GM19455 (cell line): ENCODE results near the gene PARD6G.

Experiments
- ATAC-seq: cut with Tn5 transposase; IDR thresholded peaks from one replicate; pipeline ENCODE4 v1.9.1; 2021; ENCODE audit not compliant: unreplicated experiment

The PARD6G gene

GRCh38 chr18:80191907-80192652 lies 55.2 kb downstream of the PARD6G start:
- ATAC-seq: no peak

DNA sequence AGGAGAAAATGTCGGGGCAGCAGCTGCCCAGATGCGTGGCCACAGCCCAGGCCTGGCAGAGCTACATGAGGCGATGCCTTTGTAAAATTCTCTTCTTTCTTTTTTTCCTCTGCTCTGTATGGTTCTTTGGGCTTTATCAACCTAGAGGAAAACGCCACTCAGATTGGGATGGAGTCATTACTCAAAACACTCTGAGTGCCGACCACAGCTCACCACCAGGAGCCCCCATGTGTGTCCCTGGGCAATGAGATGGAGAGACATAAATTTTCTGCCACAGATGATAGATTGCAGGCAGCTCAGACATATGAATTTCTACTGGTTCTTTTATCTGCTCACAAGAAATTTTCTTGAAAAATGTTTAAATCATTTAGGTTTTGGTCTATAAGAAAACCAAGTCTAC lies 56.0 kb downstream of the PARD6G start:
- ATAC-seq: no peak

DNA sequence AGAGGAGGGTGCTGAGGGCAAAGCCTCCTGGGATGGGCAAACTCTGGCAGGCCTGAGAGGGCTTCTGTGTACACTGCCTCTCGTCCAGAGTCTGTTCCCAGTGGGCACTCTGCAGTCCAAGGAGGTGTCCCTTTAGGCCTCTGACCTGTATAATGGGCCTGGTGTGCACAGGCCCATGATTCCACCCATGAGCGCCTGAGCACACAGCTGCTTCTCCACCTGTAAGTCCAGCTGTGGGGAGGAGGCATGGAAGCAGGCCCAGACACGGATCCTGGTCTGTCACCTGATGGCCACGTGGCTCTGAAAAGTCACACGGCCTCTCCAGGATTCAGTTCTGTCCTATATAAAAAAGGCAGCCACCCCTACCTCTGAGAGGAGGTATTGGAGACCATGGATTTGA lies 57.0 kb downstream of the PARD6G start:
- no peak for ATAC-seq

DNA sequence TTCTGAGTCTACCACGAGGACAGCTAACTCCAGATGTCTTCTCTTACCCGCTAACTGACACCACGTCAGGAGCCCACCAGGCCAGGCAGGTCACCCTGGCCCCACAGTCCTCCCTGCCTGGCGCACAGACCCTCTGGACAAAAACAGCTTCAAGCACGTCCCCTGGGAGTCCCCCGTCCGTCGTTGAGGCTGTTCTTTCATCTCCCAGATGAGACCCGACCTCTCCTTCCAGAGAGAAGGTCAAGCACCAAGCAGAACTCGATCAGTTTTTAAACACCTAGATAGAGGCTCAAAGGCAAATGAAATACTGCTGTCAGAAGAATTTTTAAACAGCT lies 57.8 kb downstream of the PARD6G start:
- ATAC-seq: no peak

GRCh38 chr18:80188643-80189530 lies 58.4 kb downstream of the PARD6G start:
- no peak for ATAC-seq

DNA sequence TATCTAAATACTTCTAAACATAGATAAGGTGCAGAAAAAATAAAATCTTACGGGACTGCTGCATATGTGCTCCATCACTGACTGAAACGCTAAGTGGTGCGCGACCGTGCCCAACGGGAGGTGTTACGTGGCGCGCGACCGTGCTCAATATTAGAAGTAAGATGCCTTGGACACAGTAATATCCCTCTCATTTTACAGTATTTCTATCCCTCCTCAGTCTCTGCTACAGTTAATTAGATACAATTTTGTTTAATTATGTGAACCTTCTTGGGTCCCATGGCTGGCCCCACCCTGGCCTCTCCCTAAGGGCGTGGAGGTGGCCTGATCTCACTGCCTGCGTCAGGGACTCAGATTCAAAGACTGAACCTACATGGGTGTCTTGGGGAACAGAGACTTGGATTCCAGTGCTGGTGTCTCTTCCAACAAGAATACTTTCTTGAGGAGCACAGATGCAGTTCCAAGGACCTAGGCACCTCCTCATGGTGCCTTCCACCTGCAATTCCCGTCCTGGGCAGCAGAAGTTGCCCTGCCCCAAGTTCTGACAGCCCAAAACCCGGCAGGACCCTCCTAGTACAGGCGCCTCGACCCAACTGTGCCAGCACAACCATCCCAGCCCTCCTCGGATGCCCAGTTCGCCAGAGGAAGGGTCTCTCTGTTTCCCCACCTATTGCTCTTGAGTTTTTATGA lies 59.2 kb downstream of the PARD6G start:
- ATAC-seq: no peak

DNA sequence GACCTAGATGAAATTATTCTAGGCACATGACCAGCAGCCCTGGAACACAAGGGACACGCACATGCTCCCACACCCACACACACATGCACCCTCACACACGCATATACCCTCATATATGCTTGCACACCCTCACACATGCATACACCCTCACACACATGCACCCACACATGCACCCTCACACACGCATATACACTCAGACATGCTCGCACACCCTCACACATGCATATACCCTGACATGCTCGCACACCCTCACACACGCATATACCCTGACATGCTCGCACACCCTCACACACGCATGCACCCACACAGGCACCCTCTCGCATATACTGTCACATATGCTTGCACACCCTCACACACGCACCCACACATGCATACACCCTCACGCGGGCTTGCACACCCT lies 61.8 kb downstream of the PARD6G start:
- ATAC-seq: no peak

- ATAC-seq: no peak
Observed at GRCh38 chr18:80184243-80184772, 63.0 kb downstream of the PARD6G start.

GRCh38 chr18:80183273-80184050 lies 63.9 kb downstream of the PARD6G start:
- ATAC-seq: no peak

GRCh38 chr18:80182855-80183254 lies 64.5 kb downstream of the PARD6G start:
- ATAC-seq: no peak

GRCh38 chr18:80181642-80182461 lies 65.5 kb downstream of the PARD6G start:
- ATAC-seq: no peak

DNA sequence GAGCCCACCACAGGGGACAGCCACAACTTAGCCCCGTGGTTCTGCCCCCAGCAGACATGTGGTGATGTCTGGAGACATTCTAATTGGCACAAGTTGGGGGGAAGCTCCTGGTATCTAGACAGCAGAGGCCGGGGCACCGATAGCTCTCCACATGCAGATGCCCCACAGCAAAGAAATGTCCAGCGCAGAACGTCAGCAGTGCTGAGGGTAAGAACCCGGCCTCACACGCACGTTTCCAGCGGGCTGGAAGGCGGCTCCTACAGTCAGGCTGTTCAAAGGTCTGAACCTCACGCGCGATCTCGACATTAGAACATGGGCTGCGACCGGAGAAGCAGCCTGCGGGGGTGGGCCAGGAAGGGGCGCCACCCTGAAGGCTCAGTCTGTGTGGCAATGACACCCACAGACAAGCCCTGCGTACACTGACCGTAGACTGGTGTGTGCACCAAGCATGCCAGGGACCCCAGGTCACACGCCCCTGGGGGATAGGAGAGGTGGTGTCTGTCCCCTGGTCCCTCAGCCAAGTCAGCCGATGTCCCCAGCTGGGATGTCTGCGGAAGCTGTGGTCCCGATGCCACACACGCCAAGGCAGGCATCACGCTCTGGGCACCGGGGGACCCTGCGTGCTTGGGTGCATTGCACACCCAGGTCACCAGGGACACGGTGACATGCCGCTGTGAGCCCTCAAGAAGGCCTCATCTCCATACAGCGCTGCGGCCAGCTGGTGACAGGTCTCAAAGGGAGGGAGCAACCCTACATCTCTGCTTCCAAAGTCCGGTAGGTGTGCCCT lies 66.3 kb downstream of the PARD6G start:
- ATAC-seq: no peak

DNA sequence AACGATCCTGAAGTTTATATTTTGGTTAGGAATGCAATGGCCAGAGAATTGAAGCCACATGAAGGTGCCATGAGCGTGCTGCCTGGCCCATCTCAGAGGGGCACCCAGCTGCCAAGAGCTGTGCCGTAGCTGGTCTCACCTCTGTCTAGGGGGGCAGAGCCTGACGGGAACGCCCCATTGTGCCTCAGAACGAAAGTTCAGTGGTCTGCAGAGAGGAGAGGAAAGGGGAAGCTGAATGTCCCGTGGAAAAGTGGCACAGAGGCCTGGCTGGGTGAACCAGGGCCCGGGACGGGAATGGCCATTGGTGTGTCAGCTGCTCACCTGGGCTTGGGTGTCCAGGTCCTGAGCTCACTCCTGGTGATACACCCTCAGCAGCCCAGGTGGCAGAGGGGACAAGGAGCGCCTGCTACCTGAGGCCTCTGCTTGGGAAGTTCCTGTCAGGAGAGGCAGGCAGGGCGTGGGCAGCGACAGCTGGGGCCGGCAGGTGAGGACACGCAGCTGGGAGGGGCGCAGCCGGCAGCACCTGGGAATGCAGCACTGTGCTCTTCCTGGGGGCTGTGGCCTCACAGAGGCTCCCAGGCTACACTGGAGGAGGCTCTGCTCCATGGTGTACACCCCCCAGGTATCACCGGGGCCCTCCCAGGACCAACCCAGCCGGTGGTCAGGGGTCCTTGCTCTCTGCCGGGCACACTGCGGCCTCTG lies 67.3 kb downstream of the PARD6G start:
- no peak for ATAC-seq

DNA sequence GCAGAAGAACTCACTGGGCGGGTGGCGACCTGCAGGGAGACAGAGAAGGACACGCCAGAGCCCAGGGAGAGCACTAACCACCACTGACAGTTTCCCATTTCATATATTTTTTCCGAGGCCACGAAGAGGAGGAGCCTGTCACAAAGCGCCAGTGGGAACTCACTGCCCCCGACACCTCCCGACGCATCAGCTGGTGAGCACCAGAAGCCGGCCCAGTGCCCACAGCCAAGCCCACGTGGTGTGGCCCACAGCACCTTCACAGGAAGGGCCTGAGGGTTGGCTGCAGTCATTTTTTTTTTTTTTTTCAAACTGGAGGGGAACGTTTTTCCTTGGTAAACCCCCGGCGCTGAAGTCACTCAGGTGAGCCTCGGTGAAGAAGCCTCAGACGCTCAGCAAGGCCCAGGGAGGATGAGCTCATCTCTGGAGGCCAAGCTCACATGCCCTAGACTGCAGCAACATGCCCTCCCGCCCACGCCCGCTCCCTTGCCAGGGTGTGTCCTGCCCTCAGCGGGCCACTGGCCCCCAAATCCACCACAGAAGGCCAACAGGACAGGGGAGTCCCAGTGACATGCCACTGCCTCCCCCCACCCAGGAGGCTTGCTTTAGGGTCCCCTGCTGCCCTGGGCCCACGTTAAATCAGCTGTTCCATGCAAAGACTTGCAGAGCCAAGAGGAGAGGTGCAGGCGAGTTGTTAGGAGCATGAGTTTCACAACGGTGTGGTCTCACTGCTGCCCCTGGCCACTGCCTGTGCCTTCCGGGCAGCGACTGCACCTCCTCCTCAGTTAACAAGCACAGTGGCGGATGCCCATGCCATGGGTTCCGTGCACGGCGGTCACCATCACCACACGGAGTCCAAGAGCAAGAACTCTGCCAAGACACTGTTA lies 68.1 kb downstream of the PARD6G start:
- no peak for ATAC-seq

GRCh38 chr18:80177128-80177527 lies 70.2 kb downstream of the PARD6G start:
- no peak for ATAC-seq

DNA sequence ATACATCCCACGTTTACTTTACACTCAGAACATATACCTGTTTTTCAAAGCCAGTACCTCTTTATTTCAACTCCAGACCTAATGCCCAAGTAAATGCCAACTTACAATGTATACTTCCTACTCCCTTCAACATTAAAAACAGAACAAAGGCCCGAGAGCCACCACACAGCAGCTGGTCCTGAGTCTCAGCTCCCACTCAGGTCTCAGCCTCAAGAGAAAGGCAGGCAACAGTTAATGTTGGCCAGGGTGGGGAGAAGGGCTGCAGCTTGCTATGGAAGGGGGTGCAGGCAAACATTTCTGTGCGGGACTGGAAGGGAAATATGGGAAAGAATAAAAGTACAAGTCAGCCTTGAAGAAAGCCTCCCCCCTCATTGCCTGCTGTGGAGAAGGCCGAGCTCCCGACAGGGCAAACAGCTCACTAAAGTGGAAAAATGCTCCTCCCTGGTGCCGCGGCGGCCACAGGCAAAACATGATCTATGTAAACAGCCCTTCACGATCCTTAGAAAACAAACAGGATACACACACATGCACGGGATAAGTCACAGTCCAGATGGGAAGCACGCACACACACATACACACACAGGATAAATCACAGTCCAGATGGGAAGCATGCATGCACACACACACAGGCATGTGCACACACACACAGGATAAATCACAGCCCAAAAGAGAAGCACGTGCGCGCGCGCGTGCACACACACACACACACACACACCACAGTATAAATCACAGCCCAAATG lies 70.8 kb downstream of the PARD6G start:
- no peak for ATAC-seq
